Skin epidermis (tissue), 12 donors: Measurements from ENCODE around the gene TMBIM4.
A peak's percentile ranks its signal among the peaks of the same experiment; 100 is the strongest.
"Not testable (repeated sequence)": the region's sequence is repeated elsewhere in the genome, so short reads cannot be mapped to it uniquely, and the experiment has no call there.

Experiments
- H3K27ac ChIP-seq, 21 experiments: fragments of 200-600 bp; sonication (generic) in 11 of 21; one replicate each; pipeline ENCODE4 v1.5.0; 2020; ENCODE audit warnings: mild to moderate bottlenecking in 3 of 21, inconsistent platforms in 2 of 21, moderate library complexity in 2 of 21
- H3K4me3 ChIP-seq, 7 experiments: fragments of 200-600 bp; sonication (generic) in 2 of 7; one replicate each; pipeline ENCODE4 v1.5.0; 2020; ENCODE audit warnings: inconsistent platforms in 2 of 7, mild to moderate bottlenecking in 2 of 7, moderate library complexity in 1 of 7

Gene TMBIM4

GRCh38 chr12:66169221-66170170 is at the start of gene TMBIM4:
Gene TMBIM4, minus strand, starts transcription at chr12:66169996. Its CDS starts 45 bp downstream, at chr12:66169951.
- Histone ChIP-seq H3K4me3 (peak within 1 kb of the TSS; percentile 50 to 88 (median 64)), H3K27ac (peak within 1 kb of the TSS; percentile 89 to 100 (median 99))

- peak overlapping the region in 1 of 21 experiments; percentile 3 for H3K27ac ChIP-seq
- no peak overlapping the region for H3K4me3 ChIP-seq
These were observed 47.6 kb upstream of the TMBIM4 start for GRCh38 chr12:66217342-66217917.

GRCh38 chr12:66213011-66213410 is 43.2 kb upstream of the TMBIM4 start:
- H3K4me3 ChIP-seq, H3K27ac ChIP-seq: not testable (repeated sequence)

- H3K4me3 ChIP-seq, H3K27ac ChIP-seq: not testable (repeated sequence)
These were observed 41.8 kb upstream of the TMBIM4 start for GRCh38 chr12:66211573-66211972.

- no peak overlapping the region for H3K4me3 ChIP-seq
- H3K27ac ChIP-seq = no peak overlapping the region
These were observed 41.0 kb upstream of the TMBIM4 start for GRCh38 chr12:66210840-66211239.

GRCh38 chr12:66206141-66206540 is 36.3 kb upstream of the TMBIM4 start:
- H3K4me3 ChIP-seq = no peak overlapping the region
- H3K27ac ChIP-seq = no peak overlapping the region

- Histone ChIP-seq H3K4me3 (no peak overlapping the region), H3K27ac (peak overlapping the region in 1 of 21 experiments; percentile 18)
These were observed 34.0 kb upstream of the TMBIM4 start for GRCh38 chr12:66203820-66204219.

- H3K27ac ChIP-seq = no peak overlapping the region
These were observed 30.2 kb upstream of the TMBIM4 start for GRCh38 chr12:66199831-66200509.

GRCh38 chr12:66199141-66199540 is 29.3 kb upstream of the TMBIM4 start:
- no peak overlapping the region for H3K4me3 ChIP-seq
- no peak overlapping the region for H3K27ac ChIP-seq

More at GRCh38 chr12:66199831-66200509, 30.2 kb upstream of the TMBIM4 start:
- H3K4me3 ChIP-seq = no peak overlapping the region

GRCh38 chr12:66197495-66197921 is 27.7 kb upstream of the TMBIM4 start:
- Histone ChIP-seq H3K4me3 (no peak overlapping the region), H3K27ac (peak overlapping the region in 7 of 21 experiments; percentile 8 to 58 (median 17))

- Histone ChIP-seq H3K27ac (peak overlapping the region in 1 of 21 experiments; percentile 9), H3K4me3 (no peak overlapping the region)
These were observed 27.0 kb upstream of the TMBIM4 start for GRCh38 chr12:66196806-66197205.

- peak overlapping the region in 1 of 21 experiments; percentile 39 for H3K27ac ChIP-seq
- no peak overlapping the region for H3K4me3 ChIP-seq
These were observed 25.4 kb upstream of the TMBIM4 start for GRCh38 chr12:66195242-66195641.

GRCh38 chr12:66194122-66194521 is 24.3 kb upstream of the TMBIM4 start:
- Histone ChIP-seq H3K4me3 (no peak overlapping the region), H3K27ac (no peak overlapping the region)

GRCh38 chr12:66191547-66192126 is 21.8 kb upstream of the TMBIM4 start:
- peak overlapping the region in 1 of 21 experiments; percentile 50 for H3K27ac ChIP-seq
- H3K4me3 ChIP-seq = no peak overlapping the region

GRCh38 chr12:66190519-66191370 is 20.9 kb upstream of the TMBIM4 start:
- peak overlapping the region in 3 of 7 experiments; percentile 13 to 61 (median 45) for H3K4me3 ChIP-seq
- H3K27ac ChIP-seq = peak overlapping the region in 6 of 21 experiments; percentile 18 to 92 (median 65)

GRCh38 chr12:66189889-66190288 is 20.1 kb upstream of the TMBIM4 start:
- peak overlapping the region in 19 of 21 experiments; percentile 36 to 92 (median 84) for H3K27ac ChIP-seq
- peak overlapping the region; percentile 28 to 61 (median 45) for H3K4me3 ChIP-seq

- peak overlapping the region; percentile 28 to 61 (median 45) for H3K4me3 ChIP-seq
- H3K27ac ChIP-seq = peak overlapping the region; percentile 36 to 92 (median 84)
These were observed 19.7 kb upstream of the TMBIM4 start for GRCh38 chr12:66189486-66189843.

- Histone ChIP-seq H3K4me3 (peak within 1 kb of the TSS; percentile 28 to 61 (median 45)), H3K27ac (peak within 1 kb of the TSS; percentile 36 to 92 (median 84))
These were observed 19.0 kb upstream of the TMBIM4 start, which contains the start of gene IRAK3 for GRCh38 chr12:66188584-66189485. Gene IRAK3, plus strand, starts transcription at chr12:66189214. Its CDS starts 86 bp downstream, at chr12:66189300.
